ENCODE measurements around the gene GATA3. TPM values are rescaled to one million over a fixed set of nuclear protein-coding genes. Genes with fewer than 3 reads are reported as not detected.

GATA3 gene
- total RNA-seq, 1 donor = not detected

DNA sequence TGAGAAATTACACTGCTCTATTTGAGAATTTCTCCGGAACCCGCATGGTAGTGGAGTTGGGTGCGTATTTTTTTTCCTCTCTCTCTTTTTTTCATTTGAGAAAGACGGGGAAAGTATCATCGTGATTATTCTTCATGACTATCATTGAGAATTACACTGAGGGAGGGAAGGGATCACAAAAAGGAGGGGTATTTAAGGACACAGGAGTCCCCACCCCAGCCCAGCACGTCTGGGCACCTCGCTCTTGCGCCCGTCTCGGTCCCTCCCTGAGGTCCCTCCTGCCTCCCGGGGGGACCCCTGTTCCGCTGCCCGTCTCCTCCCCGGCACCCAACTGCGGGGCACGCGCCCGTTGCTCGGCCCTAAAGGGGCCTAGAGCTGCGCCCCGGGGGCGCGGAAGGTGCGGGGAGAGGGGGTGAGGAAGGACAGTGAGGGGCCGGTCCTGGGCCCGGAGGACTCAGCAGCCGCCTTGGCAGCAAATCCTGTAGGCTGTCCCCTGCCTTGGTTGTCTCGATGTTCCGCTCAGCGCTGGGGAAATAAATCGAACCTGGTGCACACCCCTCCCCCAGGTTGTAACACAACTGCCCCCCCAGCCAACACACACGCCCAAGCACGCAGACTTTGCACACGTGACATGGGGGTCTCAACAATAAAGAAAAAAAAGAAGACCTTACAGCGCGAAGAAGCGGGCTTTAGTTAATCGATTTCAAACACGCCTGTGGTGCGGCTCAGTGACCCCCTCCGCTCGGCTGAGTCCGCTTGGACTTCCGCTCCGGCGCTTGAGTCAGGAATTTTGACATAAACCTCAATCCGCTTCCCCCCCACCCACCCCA, 18.6 kb upstream of the GATA3 start:
- H3K27ac ChIP-seq (ENCODE audit: low read depth, low read length) = no peak overlapping the region
- no peaks in the 10 kb centered on the region for H3K79me2 ChIP-seq (ENCODE audit: insufficient read depth, low read length)
- H3K9me3 ChIP-seq (ENCODE audit: low read depth, low read length) = no peaks in the 10 kb centered on the region
- peaks cover 92% of the 10 kb centered on the region for H3K27me3 ChIP-seq (ENCODE audit: insufficient read depth, low read length)
- TF ChIP-seq, protein P1, sequence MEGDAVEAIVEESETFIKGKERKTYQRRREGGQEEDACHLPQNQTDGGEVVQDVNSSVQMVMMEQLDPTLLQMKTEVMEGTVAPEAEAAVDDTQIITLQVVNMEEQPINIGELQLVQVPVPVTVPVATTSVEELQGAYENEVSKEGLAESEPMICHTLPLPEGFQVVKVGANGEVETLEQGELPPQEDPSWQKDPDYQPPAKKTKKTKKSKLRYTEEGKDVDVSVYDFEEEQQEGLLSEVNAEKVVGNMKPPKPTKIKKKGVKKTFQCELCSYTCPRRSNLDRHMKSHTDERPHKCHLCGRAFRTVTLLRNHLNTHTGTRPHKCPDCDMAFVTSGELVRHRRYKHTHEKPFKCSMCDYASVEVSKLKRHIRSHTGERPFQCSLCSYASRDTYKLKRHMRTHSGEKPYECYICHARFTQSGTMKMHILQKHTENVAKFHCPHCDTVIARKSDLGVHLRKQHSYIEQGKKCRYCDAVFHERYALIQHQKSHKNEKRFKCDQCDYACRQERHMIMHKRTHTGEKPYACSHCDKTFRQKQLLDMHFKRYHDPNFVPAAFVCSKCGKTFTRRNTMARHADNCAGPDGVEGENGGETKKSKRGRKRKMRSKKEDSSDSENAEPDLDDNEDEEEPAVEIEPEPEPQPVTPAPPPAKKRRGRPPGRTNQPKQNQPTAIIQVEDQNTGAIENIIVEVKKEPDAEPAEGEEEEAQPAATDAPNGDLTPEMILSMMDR (IDR thresholded peaks at IDR 0.05; ENCODE audit: extremely low read depth, low read depth, low read length) = no peak
- H3K4me3 ChIP-seq (ENCODE audit: insufficient read depth, low read length) = no peak overlapping the region
- H3K4me2 ChIP-seq (ENCODE audit: insufficient read depth, low read length) = no peak overlapping the region
- H3K4me1 ChIP-seq (ENCODE audit: insufficient read depth, low read length) = no peaks in the 10 kb centered on the region
- H3K36me3 ChIP-seq (ENCODE audit: insufficient read depth, low read length) = no peaks in the 10 kb centered on the region
- DNase-seq (ENCODE audit: insufficient read length, low spot score, missing footprints) = peak; percentile 55
- H4K20me1 ChIP-seq (ENCODE audit: insufficient read depth, low read length) = no peaks in the 10 kb centered on the region
- no peak overlapping the region for H2AFZ ChIP-seq (ENCODE audit: low read length)

- H3K9me3 ChIP-seq (ENCODE audit: low read depth, low read length) = no peaks in the 10 kb centered on the region
- TF ChIP-seq, protein P1 (IDR thresholded peaks at IDR 0.05; ENCODE audit: extremely low read depth, low read depth, low read length) = no peak
- H3K27ac ChIP-seq (ENCODE audit: low read depth, low read length) = no peak overlapping the region
- peak; percentile 36 for DNase-seq (ENCODE audit: insufficient read length, low spot score, missing footprints)
- no peaks in the 10 kb centered on the region for H3K4me1 ChIP-seq (ENCODE audit: insufficient read depth, low read length)
- H2AFZ ChIP-seq (ENCODE audit: low read length) = no peak overlapping the region
- peaks cover 95% of the 10 kb centered on the region for H3K27me3 ChIP-seq (ENCODE audit: insufficient read depth, low read length)
- H3K4me3 ChIP-seq (ENCODE audit: insufficient read depth, low read length) = no peak overlapping the region
- H3K4me2 ChIP-seq (ENCODE audit: insufficient read depth, low read length) = no peak overlapping the region
- no peaks in the 10 kb centered on the region for H3K79me2 ChIP-seq (ENCODE audit: insufficient read depth, low read length)
- no peaks in the 10 kb centered on the region for H3K36me3 ChIP-seq (ENCODE audit: insufficient read depth, low read length)
- H4K20me1 ChIP-seq (ENCODE audit: insufficient read depth, low read length) = no peaks in the 10 kb centered on the region
Observed at GRCh38 chr10:8036506-8037198, 17.8 kb upstream of the GATA3 start.

- Histone ChIP-seq H3K9me3 (ENCODE audit: low read depth, low read length) (no peaks in the 10 kb centered on the region), H3K36me3 (ENCODE audit: insufficient read depth, low read length) (no peaks in the 10 kb centered on the region), H2AFZ (ENCODE audit: low read length) (no peak overlapping the region), H3K4me3 (ENCODE audit: insufficient read depth, low read length) (no peak overlapping the region), H3K4me2 (ENCODE audit: insufficient read depth, low read length) (no peak overlapping the region), H3K79me2 (ENCODE audit: insufficient read depth, low read length) (no peaks in the 10 kb centered on the region), H4K20me1 (ENCODE audit: insufficient read depth, low read length) (no peaks in the 10 kb centered on the region), H3K27me3 (ENCODE audit: insufficient read depth, low read length) (peaks cover 95% of the 10 kb centered on the region), H3K4me1 (ENCODE audit: insufficient read depth, low read length) (no peaks in the 10 kb centered on the region), H3K27ac (ENCODE audit: low read depth, low read length) (no peak overlapping the region)
- TF ChIP-seq, protein P1 (IDR thresholded peaks at IDR 0.05; ENCODE audit: extremely low read depth, low read depth, low read length) = no peak
- no peak for DNase-seq (ENCODE audit: insufficient read length, low spot score, missing footprints)
Observed at GRCh38 chr10:8037199-8037801, 17.2 kb upstream of the GATA3 start.
